ENCODE measurements around the gene DCXR.
A peak's percentile ranks its signal among the peaks of the same experiment; 100 is the strongest.

Gene DCXR

GRCh38 chr17:82037092-82037888 lies at the start of gene DCXR:
DCXR (minus strand) TSS chr17:82037697; CDS start chr17:82037682, 15 bp downstream.
- DNase-seq: peak; percentile 97

GRCh38 chr17:82085931-82086764 lies 48.7 kb upstream of the DCXR start:
- no peak for DNase-seq

DNA sequence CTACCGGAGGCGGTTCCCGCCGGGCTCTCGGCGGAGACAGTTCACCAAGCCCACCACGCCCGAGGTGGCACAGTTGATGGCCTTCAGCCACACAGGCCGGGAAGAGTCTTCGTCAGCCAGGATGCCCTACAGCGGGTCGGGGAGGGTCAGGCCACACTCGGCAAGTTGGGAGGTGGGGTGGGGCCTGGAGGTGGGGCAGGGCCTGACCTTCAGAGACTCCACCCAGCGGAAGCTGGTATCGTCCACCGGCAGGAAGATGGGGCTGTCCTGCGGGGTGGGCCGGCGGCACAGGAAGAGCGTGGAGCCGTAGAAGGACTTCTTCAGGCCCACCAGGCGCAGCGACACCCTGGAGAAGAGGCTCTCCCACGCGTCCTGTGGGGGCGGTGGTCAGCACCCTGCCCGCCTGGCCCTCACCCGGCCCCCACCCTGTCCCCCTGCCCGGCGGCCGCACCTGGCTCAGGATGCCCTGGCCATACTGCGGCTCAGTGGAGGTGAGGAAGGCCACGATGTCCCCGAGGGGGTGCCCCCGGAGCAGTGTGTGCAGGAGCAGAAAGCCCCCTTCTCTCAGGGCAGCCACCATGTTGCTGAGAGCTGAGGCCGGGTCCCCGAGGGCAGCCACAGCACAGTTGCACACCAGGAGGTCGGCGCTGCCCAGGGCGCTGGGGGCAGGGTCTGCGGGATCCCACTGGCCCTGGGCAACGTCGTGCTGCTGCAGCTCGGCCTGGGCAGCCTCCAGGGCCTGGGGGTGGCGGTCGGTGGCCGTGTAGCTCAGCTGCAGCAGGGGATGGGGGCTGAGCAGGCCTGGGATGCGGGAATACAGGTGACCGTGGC lies 47.7 kb upstream of the DCXR start:
- DNase-seq: no peak

GRCh38 chr17:82084373-82085030 lies 47.0 kb upstream of the DCXR start:
- DNase-seq: no peak

DNA sequence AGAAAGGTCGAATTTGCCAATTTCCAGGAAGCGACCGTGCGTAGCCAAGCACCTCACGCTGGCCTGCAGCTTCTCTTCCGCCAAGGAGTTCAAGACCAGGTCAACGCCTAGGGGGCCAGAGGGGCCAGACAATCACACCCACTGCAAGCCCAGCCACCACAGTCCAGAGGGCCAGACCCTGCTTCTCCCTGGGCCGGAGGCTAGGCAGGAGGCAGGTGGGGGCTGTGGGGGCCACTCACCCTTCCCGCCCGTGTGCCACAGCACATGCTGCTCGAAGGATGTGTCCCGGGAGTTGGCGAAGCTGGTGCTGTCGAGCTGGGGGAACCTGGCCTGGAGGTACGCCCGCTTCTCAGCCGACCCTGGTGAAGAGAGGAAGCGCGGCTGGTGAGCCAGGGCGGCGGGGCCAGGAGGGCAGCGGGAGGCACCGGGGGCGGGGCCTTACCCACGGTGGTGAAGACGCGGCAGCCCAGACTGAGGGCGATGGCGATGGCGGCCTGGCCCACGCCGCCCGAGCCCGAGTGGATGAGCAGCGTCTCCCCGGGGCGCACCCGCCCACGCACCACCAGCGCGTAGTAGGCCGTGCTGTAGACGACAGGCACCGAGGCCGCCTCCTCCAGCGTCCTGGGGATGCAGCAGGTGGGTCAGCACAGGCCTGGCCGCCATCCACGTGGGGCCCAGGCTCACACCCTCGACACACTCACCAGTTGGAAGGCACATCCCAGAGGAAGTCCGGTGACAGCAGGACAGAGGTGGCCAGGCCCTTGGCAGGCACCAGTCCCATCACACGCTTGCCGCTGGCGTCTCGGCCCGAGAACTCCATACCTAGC lies 46.2 kb upstream of the DCXR start:
- DNase-seq: no peak

- no peak for DNase-seq
Measured at GRCh38 chr17:82083009-82083408, 45.5 kb upstream of the DCXR start.

GRCh38 chr17:82082456-82082855 lies 45.0 kb upstream of the DCXR start:
- DNase-seq: no peak

DNA sequence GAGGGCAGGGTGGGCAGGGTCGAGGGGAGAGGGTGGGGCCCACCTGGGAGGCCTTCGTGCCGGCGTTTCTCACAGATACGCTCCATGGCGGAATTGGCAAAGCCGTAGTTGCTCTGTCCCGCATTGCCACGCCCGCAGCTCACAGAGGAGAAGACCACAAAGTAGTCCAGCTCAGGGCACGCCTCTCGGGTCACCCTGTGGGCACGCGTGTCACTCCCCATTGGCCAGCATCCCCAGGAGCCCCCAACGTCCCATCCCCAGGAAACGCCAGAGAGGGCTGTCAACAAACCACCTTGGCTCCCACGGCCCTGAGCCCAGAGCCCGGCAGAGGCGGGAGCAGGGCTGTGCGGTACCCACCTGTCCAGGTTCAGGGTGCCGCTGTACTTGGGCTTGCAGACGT lies 44.5 kb upstream of the DCXR start:
- DNase-seq: no peak

- no peak for DNase-seq
Measured at GRCh38 chr17:82081546-82081945, 44.0 kb upstream of the DCXR start.

DNA sequence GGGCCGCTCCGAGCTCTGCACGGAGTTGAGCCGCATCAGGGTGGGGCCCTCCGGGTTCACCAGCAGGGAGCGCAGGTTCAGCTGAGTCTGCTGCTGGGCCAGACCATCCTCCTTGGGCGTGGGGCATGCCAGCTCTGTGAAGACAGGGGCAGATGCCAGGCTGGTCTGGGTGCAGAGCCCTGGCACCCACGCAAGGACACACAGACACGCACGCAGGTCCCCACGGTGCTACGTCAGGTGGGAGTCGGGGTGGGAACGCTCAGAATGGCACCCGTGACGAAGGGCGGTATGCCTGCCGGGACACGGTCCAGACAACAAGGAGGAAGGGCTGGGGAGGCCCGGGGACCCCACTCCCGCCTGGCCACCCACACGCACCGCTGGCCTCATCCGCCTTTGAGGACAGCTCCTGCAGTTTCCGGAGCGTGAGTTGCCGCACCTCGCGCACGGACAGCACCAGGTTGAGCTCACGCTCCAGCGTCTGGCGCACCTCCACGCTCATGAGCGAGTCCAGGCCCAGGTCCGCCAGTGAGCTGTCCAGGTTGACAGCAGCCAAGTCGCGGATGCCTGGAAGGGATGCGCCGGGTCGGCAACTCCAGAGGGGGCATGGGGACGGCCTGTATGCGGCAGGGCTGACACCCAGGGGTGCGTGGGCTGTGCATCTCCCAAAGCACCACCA lies 43.4 kb upstream of the DCXR start:
- DNase-seq: no peak

GRCh38 chr17:82080048-82080788 lies 42.7 kb upstream of the DCXR start:
- DNase-seq: no peak

DNA sequence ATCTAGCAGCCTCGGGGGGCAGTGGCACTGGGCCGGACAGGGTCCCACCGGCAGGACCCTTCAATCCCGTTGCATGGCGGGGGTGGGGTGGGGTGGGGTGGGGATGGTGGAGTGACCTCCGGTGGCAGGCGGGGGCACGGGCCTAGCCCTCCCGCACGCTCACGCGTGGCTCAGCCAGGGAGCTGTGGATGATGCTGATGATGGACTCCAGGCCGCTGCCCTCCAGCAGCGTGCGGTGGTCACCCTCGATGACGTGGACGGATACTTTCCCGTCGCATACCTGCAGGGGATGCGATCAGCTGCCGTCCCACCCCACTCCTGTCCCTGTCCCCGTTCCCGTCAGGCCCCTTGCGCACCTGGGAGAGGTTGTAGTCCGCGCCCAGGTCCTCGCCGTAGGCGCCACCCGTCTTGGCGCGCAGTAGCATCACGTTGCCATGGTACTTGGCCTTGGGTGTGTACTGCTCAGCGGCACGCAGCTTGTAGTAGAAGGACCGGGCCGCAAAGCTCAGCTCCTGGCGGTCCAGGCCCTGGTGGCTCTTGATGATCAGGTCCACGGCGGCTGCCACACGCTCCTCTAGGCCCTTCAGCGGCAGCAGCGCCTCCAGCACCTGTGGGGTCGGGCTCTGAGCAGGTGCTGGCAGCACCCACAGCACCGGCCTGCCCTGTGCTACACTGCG lies 41.6 kb upstream of the DCXR start:
- DNase-seq: no peak

- no peak for DNase-seq
Measured at GRCh38 chr17:82078433-82078832, 40.9 kb upstream of the DCXR start.

- DNase-seq: no peak
Measured at GRCh38 chr17:82077617-82078358, 40.3 kb upstream of the DCXR start.

DNA sequence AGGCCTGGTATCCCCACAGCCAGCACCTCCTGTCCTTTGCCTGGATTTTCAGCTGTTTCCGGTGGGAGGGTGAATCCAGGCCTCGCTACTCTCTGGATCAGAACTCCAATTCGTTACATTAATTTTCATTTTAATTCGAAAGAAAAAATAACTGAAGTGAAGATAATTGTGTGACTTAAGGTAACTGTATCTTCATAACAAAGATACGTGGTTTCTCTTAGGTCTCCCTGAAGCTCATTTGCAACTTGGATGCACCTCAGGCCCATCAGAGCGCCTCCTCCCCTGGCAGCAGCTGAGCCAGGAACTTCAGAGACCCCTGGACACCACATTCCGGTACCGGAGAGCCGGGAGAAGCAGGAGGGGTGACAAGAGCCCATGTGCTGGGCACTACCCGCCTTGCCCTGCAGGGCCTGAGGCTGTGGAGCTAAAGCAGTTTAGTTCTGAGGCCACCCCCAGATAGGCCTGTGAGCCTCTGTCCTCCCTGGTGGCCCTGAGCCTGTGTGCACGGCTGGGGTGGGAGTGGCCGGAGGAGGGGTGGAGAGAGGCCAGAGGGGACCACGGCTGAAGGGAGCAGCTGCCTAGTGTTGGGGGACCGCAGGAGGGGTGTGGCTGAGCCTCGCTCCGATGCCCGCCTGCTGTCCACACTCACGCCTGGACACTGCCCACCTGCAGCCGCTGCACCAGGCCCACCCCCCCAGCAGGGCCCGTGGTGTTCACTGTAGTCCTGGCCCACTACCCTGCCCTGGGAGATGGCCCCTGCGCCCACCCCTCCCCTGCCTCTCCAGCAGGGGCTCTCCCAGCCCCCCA lies 39.5 kb upstream of the DCXR start:
- no peak for DNase-seq

DNA sequence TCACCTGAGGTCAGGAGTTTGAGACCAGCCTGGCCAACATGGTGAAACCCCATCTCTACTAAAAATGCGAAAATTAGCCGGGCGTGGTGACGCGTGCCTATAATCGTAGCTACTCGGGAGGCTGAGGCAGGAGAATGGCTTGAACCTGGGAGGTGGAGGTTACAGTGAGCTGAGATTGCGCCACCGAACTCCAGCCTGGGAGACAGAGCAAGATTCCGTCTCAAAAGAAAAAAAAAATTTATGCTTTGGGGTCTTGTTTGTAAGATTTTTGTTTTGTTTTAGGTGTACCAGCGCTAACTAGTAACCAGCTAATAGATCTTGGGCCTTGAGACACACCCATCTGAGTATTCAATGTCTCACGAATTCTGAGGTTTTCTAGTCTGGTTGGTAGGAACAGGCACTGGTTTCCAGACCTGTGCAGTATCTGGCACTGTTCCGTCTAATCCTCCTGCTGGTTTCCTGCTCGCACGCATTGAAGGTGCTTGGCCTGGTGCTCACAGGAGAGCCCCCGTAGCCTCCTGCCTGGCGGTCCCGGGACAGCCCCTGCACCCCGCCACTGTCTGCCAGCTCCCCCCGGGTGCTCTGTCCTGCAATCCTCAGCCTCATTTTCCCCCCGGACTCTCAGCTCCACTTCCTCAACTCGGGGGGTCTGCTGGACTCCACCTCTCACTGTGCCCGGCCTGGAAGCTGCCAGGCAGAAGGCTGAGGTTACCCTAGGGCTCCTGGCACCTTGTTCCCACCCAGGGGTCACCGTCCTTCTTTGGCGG lies 38.7 kb upstream of the DCXR start:
- DNase-seq: no peak

DNA sequence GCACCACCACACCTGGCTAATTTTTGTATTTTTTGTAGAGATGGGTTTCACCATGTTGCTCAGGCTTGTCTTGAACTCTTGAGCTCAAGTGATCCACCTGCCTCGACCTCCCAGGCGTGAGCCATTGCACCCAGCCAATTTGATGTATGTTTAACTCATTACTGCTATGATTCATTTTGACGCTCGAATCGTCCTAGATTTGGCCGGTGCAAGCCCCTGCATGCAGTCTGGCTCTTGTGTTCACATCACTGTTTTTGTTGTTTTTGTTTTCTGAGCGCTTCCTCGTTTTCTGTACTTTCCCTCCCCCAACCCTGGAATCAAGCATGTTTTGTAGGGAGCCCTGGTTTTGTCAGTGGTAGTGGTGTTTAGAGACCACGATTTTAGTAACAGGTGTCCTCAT lies 35.9 kb upstream of the DCXR start:
- no peak for DNase-seq
